GM10266 (cell line): ENCODE data around the gene ST6GALNAC5.

Experiments
- DNase-seq: peaks from one replicate; pipeline ENCODE4 v3.0.0; 2012; ENCODE audit errors: extremely low spot score
- TF ChIP-seq, protein P1 (sequence below): IDR thresholded peaks from 2 replicates; pipeline ENCODE4 v1.5.1; 2012; ENCODE audit warnings: mild to moderate bottlenecking, low read depth; ENCODE audit not compliant: control insufficient read depth, insufficient read depth; ENCODE audit errors: missing control alignments

Gene ST6GALNAC5

DNA sequence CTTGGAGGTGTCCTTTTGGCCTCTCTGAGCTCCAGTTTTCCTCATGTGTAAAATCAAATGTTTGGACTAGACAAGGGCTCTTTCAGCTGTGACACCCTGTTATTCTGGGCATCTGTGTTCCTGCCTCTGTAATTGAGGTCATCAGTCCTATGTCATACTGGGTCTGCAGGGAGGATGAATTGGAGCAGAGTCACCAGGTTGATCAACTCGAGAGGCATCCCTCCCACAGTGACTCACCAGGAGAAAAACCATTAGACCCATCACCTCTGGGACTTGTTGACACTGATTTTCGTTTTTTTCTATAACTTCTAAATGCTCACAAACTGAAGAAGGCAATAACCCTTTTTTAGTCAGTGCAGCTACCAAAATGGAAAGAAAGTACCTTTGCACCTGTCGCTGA is 82.2 kb downstream of the ST6GALNAC5 start:
- no peak for DNase-seq

DNA sequence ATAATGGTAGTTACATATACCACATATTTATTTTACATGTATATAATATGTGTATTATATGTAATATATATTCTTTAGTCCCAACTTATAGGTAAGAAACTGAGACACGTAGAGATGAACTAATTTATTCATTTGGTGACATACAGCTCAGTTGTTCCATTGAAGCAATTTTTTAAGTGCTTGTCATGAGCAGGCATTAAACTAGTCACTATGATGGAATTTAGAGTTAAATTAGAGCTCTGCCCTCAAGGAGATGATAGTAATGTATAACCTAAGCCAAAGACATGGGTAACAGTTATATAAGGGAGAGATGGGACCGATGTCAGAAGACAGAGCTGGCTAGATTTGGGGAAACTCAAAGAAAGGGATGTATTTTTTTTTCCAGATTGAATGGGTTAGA is 83.0 kb downstream of the ST6GALNAC5 start:
- TF ChIP-seq, protein P1, sequence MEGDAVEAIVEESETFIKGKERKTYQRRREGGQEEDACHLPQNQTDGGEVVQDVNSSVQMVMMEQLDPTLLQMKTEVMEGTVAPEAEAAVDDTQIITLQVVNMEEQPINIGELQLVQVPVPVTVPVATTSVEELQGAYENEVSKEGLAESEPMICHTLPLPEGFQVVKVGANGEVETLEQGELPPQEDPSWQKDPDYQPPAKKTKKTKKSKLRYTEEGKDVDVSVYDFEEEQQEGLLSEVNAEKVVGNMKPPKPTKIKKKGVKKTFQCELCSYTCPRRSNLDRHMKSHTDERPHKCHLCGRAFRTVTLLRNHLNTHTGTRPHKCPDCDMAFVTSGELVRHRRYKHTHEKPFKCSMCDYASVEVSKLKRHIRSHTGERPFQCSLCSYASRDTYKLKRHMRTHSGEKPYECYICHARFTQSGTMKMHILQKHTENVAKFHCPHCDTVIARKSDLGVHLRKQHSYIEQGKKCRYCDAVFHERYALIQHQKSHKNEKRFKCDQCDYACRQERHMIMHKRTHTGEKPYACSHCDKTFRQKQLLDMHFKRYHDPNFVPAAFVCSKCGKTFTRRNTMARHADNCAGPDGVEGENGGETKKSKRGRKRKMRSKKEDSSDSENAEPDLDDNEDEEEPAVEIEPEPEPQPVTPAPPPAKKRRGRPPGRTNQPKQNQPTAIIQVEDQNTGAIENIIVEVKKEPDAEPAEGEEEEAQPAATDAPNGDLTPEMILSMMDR, result no peak
- DNase-seq, result no peak

More for the DNA sequence above, 82.2 kb downstream of the ST6GALNAC5 start:
- TF ChIP-seq, protein P1, result no peak

DNA sequence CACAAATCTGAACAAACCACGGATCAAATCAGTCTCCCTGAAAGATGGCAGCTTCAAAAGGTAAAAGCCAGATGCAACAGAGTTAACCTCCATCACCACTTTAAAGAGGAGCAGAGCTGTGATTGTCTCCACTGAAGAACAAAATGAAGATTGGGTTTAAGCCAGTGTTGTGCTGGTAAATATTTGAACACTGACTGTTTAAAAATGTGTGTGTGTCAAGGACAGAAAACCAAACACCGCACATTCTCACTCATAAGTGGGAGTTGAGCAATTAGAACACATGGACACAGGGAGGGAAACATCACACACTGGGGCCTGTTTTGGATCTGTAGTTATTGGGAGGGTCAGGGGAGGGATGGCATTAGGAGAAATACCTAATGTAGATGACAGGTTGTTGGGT is 83.9 kb downstream of the ST6GALNAC5 start:
- TF ChIP-seq, protein P1, result no peak
- DNase-seq, result no peak

DNA sequence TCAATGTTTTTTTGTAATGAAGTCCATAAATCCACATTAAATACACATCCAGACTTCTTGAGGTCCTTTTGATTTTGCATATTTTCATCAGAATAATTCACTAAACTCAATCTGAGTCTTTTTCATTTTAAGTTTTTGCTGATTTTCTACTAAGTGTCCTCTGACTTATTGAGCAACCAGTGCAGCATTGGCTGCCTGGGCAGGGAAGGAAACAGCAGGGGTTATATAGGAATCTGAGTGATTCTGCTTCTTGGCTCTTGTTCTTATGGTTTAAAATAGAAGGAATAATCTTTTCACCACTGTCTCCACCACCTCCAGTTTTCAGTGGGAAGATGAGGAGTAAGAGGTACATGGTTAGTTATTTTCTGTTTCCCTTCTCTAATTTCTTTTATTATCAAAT is 88.4 kb downstream of the ST6GALNAC5 start:
- TF ChIP-seq, protein P1, result no peak
- no peak for DNase-seq

DNA sequence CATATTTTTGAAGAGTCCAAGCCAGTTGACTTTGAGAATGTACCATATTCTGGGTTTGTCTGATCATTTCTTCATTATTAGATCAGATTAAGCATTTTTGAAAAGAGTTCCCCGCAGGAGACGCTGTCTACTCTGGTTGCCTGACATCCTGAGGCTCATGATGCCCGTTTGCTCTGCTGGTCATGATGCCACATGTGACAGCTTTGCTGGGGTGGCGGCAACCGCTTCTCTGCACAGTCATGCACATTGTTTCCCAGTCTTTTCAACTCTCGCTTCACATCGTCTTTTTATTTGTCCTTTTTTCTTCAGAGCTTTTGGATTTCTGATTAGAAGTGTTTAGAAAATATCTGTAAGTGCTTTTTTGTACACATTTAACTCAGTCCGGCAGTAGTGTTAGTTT is 90.7 kb downstream of the ST6GALNAC5 start:
- TF ChIP-seq, protein P1, result no peak
- DNase-seq, result no peak

DNA sequence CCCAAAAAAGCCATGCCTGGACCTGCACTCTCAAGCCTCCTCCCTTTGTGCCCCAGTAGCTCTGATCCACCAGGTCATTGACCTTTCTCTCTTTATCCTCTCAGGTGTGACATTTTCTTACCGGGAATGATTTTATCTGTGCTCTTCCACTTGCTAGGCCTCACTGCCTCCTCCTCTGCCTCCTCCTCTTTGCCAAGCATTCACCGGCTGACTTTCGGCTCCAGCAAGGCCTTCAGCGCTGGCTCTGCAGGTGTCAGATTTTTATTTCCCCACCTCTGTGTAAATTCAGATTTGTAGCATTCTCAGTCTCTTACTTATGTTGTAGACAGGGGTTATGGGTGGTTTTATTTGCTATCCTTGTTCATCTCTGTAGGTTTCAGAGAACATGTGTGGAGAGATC is 91.5 kb downstream of the ST6GALNAC5 start:
- no peak for DNase-seq
- TF ChIP-seq, protein P1, result no peak

DNA sequence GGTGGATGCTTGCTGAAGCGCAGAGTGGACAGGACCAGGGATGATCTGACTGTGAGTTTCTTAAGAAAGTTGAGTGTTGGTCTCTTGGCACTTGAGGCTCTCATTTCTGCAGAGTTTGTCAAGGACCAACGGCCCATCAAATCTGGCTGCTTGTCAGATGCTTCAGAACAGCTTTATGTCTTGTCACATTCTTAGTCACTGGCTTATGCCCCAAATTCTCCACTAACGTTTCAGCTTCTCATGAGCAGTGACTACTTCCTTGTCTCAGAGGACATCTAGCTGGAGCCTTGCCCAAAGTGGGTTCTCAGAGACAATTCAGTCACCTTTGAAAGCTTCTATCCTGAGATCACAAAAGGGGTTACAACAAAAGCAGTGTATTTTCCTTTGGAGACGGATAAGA is 92.3 kb downstream of the ST6GALNAC5 start:
- no peak for DNase-seq
- TF ChIP-seq, protein P1, result no peak
